ENCODE results near the gene NXNL1.

Gene NXNL1

GRCh38 chr19:17431417-17431816, 29.3 kb downstream of the NXNL1 start:
- no peak overlapping the region for H3K4me3 ChIP-seq (ENCODE audit: severe bottlenecking)
- DNase-seq (ENCODE audit: low spot score) (no peak), ATAC-seq (ENCODE audit: low read depth) (no peak)
- no peaks in the 10 kb centered on the region for H3K4me1 ChIP-seq (ENCODE audit: insufficient read depth, poor library complexity, severe bottlenecking)
- TF ChIP-seq, protein P1, sequence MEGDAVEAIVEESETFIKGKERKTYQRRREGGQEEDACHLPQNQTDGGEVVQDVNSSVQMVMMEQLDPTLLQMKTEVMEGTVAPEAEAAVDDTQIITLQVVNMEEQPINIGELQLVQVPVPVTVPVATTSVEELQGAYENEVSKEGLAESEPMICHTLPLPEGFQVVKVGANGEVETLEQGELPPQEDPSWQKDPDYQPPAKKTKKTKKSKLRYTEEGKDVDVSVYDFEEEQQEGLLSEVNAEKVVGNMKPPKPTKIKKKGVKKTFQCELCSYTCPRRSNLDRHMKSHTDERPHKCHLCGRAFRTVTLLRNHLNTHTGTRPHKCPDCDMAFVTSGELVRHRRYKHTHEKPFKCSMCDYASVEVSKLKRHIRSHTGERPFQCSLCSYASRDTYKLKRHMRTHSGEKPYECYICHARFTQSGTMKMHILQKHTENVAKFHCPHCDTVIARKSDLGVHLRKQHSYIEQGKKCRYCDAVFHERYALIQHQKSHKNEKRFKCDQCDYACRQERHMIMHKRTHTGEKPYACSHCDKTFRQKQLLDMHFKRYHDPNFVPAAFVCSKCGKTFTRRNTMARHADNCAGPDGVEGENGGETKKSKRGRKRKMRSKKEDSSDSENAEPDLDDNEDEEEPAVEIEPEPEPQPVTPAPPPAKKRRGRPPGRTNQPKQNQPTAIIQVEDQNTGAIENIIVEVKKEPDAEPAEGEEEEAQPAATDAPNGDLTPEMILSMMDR (IDR thresholded peaks at IDR 0.05; ENCODE audit: poor library complexity, severe bottlenecking) = no peak
- no peaks in the 10 kb centered on the region for H3K9me3 ChIP-seq (ENCODE audit: severe bottlenecking)
- H3K27me3 ChIP-seq (ENCODE audit: insufficient read depth, poor library complexity, severe bottlenecking) = no peaks in the 10 kb centered on the region
- no peaks in the 10 kb centered on the region for H3K36me3 ChIP-seq (ENCODE audit: low read depth)
- H3K27ac ChIP-seq (ENCODE audit: poor library complexity, severe bottlenecking) = no peak overlapping the region

- Histone ChIP-seq H3K36me3 (ENCODE audit: low read depth) (no peaks in the 10 kb centered on the region), H3K4me1 (ENCODE audit: insufficient read depth, poor library complexity, severe bottlenecking) (no peaks in the 10 kb centered on the region), H3K4me3 (ENCODE audit: severe bottlenecking) (no peak overlapping the region), H3K27ac (ENCODE audit: poor library complexity, severe bottlenecking) (no peak overlapping the region), H3K9me3 (ENCODE audit: severe bottlenecking) (no peaks in the 10 kb centered on the region), H3K27me3 (ENCODE audit: insufficient read depth, poor library complexity, severe bottlenecking) (no peaks in the 10 kb centered on the region)
- ATAC-seq (ENCODE audit: low read depth) (peak; percentile 23; the same call in 1 of the 3 replicates), DNase-seq (ENCODE audit: low spot score) (no peak)
- TF ChIP-seq, protein P1 (IDR thresholded peaks at IDR 0.05; ENCODE audit: poor library complexity, severe bottlenecking) = no peak
Measured at GRCh38 chr19:17429641-17430113, 31.0 kb downstream of the NXNL1 start.

DNA sequence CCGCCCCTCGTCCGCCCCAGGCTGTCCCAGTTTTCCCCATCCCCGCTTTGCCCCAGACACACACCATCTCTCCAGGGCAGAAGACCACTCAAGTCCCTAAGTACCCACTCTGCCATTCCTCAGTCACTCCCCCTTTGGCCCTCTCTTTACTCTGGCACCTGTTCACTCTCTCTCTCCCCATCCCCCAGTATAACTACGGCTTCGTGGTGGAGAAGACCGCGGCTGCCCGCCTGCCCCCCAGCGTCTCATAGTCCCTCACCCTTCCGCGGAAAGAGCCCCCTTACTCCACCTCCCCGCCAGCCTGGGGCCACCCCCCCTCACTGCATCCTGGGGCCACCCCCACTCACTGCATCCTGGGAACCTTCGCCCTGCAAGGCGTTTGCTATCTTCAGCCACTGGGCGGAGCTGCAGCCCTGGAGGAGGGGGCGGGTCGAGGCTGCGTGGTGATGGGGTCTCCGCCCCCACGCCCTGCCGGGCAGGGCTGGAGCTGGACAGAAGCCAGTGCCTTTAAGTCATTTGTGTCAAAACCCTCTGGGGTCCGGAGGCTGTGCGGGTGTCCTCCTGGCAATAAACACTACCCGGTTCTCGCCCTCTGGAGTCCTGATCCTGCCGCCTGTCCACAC, 35.9 kb downstream of the NXNL1 start:
- TF ChIP-seq, protein P1 (IDR thresholded peaks at IDR 0.05; ENCODE audit: poor library complexity, severe bottlenecking) = peak; percentile 32
- no peaks in the 10 kb centered on the region for H3K9me3 ChIP-seq (ENCODE audit: severe bottlenecking)
- DNase-seq (ENCODE audit: low spot score) (no peak), ATAC-seq (ENCODE audit: low read depth) (peak; percentile 40; the same call in 1 of the 3 replicates)
- peaks cover 22% of the 10 kb centered on the region for H3K36me3 ChIP-seq (ENCODE audit: low read depth)
- no peaks in the 10 kb centered on the region for H3K4me1 ChIP-seq (ENCODE audit: insufficient read depth, poor library complexity, severe bottlenecking)
- no peak overlapping the region for H3K27ac ChIP-seq (ENCODE audit: poor library complexity, severe bottlenecking)
- no peak overlapping the region for H3K4me3 ChIP-seq (ENCODE audit: severe bottlenecking)
- no peaks in the 10 kb centered on the region for H3K27me3 ChIP-seq (ENCODE audit: insufficient read depth, poor library complexity, severe bottlenecking)

- no peak for ATAC-seq (ENCODE audit: low read depth)
- DNase-seq (ENCODE audit: low spot score) = no peak
- peaks cover 22% of the 10 kb centered on the region for H3K36me3 ChIP-seq (ENCODE audit: low read depth)
Measured at GRCh38 chr19:17423429-17424208, 37.1 kb downstream of the NXNL1 start.

More at GRCh38 chr19:17423429-17424208, 37.1 kb downstream of the NXNL1 start:
- Histone ChIP-seq H3K4me3 (ENCODE audit: severe bottlenecking) (no peak overlapping the region), H3K9me3 (ENCODE audit: severe bottlenecking) (no peaks in the 10 kb centered on the region), H3K4me1 (ENCODE audit: insufficient read depth, poor library complexity, severe bottlenecking) (no peaks in the 10 kb centered on the region), H3K27ac (ENCODE audit: poor library complexity, severe bottlenecking) (no peak overlapping the region), H3K27me3 (ENCODE audit: insufficient read depth, poor library complexity, severe bottlenecking) (no peaks in the 10 kb centered on the region)
- TF ChIP-seq, protein P1 (IDR thresholded peaks at IDR 0.05; ENCODE audit: poor library complexity, severe bottlenecking) = no peak

Measured in RWPE2 (cell line).